HEK293 (cell line): ENCODE results near the gene KCTD18.

Experiments used
- BCL11B ChIP-seq: fragments of 450-650 bp; formaldehyde crosslinking; IDR thresholded peaks from 2 replicates; pipeline ENCODE4 v1.5.1; 2016; ENCODE audit warnings: low read depth, missing biosample characterization, missing genetic modification characterization
- EGR2 ChIP-seq: fragments of 450-650 bp; formaldehyde crosslinking; IDR thresholded peaks from 2 replicates; pipeline ENCODE4 v1.5.1; 2016; ENCODE audit warnings: low read depth, missing biosample characterization, missing genetic modification characterization
- HOXD13 ChIP-seq: sonication (generic); formaldehyde crosslinking; IDR thresholded peaks from 2 replicates; pipeline ENCODE4 v1.8.0; 2022; ENCODE audit warnings: missing genetic modification reagents, borderline replicate concordance
- KLF1 ChIP-seq: fragments of 450-650 bp; formaldehyde crosslinking; IDR thresholded peaks from 2 replicates; pipeline ENCODE4 v1.5.1; 2016; ENCODE audit warnings: missing biosample characterization, missing genetic modification characterization
- KLF7 ChIP-seq: fragments of 450-650 bp; formaldehyde crosslinking; IDR thresholded peaks from 2 replicates; pipeline ENCODE4 v1.5.1; 2016; ENCODE audit warnings: missing biosample characterization, missing genetic modification characterization, borderline replicate concordance
- REST ChIP-seq: fragments of 450-650 bp; formaldehyde crosslinking; IDR thresholded peaks from 2 replicates; pipeline ENCODE4 v1.5.1; 2016; ENCODE audit warnings: missing biosample characterization, missing genetic modification characterization
- SP3 ChIP-seq: fragments of 450-650 bp; formaldehyde crosslinking; IDR thresholded peaks from 2 replicates; pipeline ENCODE4 v1.5.1; 2016; ENCODE audit warnings: missing biosample characterization, missing genetic modification characterization
- ZFP37 ChIP-seq: fragments of 450-650 bp; formaldehyde crosslinking; IDR thresholded peaks from 2 replicates; pipeline ENCODE4 v1.5.1; 2016; ENCODE audit warnings: missing biosample characterization, missing genetic modification characterization
- ZFP41 ChIP-seq: fragments of 450-650 bp; formaldehyde crosslinking; IDR thresholded peaks from 2 replicates; pipeline ENCODE4 v1.5.1; 2016; ENCODE audit warnings: missing biosample characterization, missing genetic modification characterization, borderline replicate concordance
- ZFP69B ChIP-seq: fragments of 450-650 bp; formaldehyde crosslinking; IDR thresholded peaks from 2 replicates; pipeline ENCODE4 v1.5.1; 2016; ENCODE audit warnings: missing biosample characterization, missing genetic modification characterization
- ZNF114 ChIP-seq: fragments of 450-650 bp; formaldehyde crosslinking; IDR thresholded peaks from 2 replicates; pipeline ENCODE4 v1.5.0; 2017; ENCODE audit warnings: missing biosample characterization, missing genetic modification characterization
- ZNF148 ChIP-seq: fragments of 450-650 bp; formaldehyde crosslinking; IDR thresholded peaks from 2 replicates; pipeline ENCODE4 v1.5.0; 2017; ENCODE audit warnings: missing biosample characterization, missing genetic modification characterization, borderline replicate concordance
- ZNF341 ChIP-seq: fragments of 450-650 bp; formaldehyde crosslinking; IDR thresholded peaks from 2 replicates; pipeline ENCODE4; 2016; ENCODE audit warnings: low read depth, missing biosample characterization, missing genetic modification characterization
- ZNF350 ChIP-seq: fragments of 450-650 bp; formaldehyde crosslinking; IDR thresholded peaks from 2 replicates; pipeline ENCODE4 v1.5.0; 2017; ENCODE audit warnings: missing biosample characterization, mild to moderate bottlenecking, missing genetic modification characterization
- ZNF513 ChIP-seq: fragments of 450-650 bp; IDR thresholded peaks from 2 replicates; pipeline ENCODE4 v1.5.1; 2018; ENCODE audit warnings: missing biosample characterization, missing genetic modification characterization
- ZNF530 ChIP-seq: fragments of 450-650 bp; formaldehyde crosslinking; IDR thresholded peaks from 2 replicates; pipeline ENCODE4 v1.5.1; 2016; ENCODE audit warnings: low read depth, missing biosample characterization, missing genetic modification characterization
- ZNF549 ChIP-seq: fragments of 450-650 bp; IDR thresholded peaks from 2 replicates; pipeline ENCODE4 v1.5.1; 2018; ENCODE audit warnings: missing biosample characterization, missing genetic modification characterization, mild to moderate bottlenecking, inconsistent platforms, moderate library complexity
- ZNF621 ChIP-seq: fragments of 450-650 bp; formaldehyde crosslinking; IDR thresholded peaks from 2 replicates; pipeline ENCODE4 v1.5.1; 2017; ENCODE audit warnings: missing biosample characterization, missing genetic modification characterization
- ZNF623 ChIP-seq: fragments of 450-650 bp; formaldehyde crosslinking; IDR thresholded peaks from 2 replicates; pipeline ENCODE4 v1.5.1; 2016; ENCODE audit warnings: missing biosample characterization, missing genetic modification characterization
- ZNF624 ChIP-seq: fragments of 450-650 bp; formaldehyde crosslinking; IDR thresholded peaks from 2 replicates; pipeline ENCODE4 v1.5.1; 2017; ENCODE audit warnings: missing biosample characterization, missing genetic modification characterization
- ZNF701 ChIP-seq: fragments of 450-650 bp; formaldehyde crosslinking; IDR thresholded peaks from 2 replicates; pipeline ENCODE4 v1.5.1; 2016; ENCODE audit warnings: missing biosample characterization, missing genetic modification characterization
- ZSCAN16 ChIP-seq: fragments of 450-650 bp; formaldehyde crosslinking; IDR thresholded peaks from 2 replicates; pipeline ENCODE4 v1.5.1; 2016; ENCODE audit warnings: missing biosample characterization, missing genetic modification characterization
- TF ChIP-seq, protein P1 (sequence below): fragments of 450-650 bp; formaldehyde crosslinking; IDR thresholded peaks from 2 replicates; pipeline ENCODE4 v1.5.1; 2017; ENCODE audit warnings: missing biosample characterization, missing genetic modification characterization
- TF ChIP-seq, protein P2 (sequence below): fragments of 450-650 bp; formaldehyde crosslinking; IDR thresholded peaks from 2 replicates; pipeline ENCODE4 v1.5.1; 2016; ENCODE audit warnings: missing biosample characterization, missing genetic modification characterization
- TF ChIP-seq, protein P3 (sequence below): fragments of 450-650 bp; formaldehyde crosslinking; IDR thresholded peaks from 2 replicates; pipeline ENCODE4 v1.5.1; 2016; ENCODE audit warnings: missing biosample characterization, missing genetic modification characterization, borderline replicate concordance

The KCTD18 gene

DNA sequence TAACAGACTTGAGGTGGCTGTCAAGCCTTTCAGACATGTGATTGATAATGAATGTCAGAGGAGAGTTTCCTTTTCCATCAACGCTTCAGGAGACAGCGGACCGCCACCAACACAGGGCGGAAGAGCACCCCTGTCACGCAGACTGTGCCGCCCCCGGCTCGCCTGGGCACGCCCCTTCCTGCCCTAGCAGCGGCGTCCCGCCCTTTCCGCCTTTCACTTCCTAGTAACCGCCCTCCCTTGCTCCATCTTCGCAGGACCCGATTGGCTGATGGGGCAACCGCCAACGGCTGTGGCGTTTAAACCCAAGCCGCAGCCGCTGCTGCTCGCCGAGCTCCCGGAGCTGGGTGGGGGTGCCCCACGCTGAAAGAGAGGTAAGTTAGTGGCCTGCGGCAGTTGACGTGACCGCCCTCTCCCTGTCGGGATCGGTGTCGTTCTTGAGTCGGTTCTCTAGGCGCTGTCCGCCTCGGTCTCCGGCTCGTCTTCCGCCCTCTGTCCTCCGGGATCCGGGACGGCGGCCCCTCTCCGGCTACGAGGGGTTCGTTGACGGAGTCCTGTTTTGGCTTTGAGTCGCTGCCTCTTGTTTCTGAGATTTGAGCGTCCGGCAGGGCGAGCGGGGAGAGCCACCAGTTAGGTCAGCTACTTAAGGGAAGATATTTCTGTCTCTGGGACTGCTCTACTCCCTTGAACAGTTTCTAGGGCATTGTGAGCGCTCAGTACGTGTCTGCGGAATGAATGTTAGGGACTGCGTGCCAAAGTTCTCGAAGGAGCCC is 16.2 kb upstream of the KCTD18 start, which contains the start of gene SGO2 (continued):
- TF ChIP-seq KLF7 (tag by site-specific recombination): peak; percentile 39; the same call in 1 of the 2 replicates
- TF ChIP-seq ZSCAN16: no peak
- TF ChIP-seq BCL11B (tag by site-specific recombination): no peak
- no peak for TF ChIP-seq ZNF530
- TF ChIP-seq, protein P1, sequence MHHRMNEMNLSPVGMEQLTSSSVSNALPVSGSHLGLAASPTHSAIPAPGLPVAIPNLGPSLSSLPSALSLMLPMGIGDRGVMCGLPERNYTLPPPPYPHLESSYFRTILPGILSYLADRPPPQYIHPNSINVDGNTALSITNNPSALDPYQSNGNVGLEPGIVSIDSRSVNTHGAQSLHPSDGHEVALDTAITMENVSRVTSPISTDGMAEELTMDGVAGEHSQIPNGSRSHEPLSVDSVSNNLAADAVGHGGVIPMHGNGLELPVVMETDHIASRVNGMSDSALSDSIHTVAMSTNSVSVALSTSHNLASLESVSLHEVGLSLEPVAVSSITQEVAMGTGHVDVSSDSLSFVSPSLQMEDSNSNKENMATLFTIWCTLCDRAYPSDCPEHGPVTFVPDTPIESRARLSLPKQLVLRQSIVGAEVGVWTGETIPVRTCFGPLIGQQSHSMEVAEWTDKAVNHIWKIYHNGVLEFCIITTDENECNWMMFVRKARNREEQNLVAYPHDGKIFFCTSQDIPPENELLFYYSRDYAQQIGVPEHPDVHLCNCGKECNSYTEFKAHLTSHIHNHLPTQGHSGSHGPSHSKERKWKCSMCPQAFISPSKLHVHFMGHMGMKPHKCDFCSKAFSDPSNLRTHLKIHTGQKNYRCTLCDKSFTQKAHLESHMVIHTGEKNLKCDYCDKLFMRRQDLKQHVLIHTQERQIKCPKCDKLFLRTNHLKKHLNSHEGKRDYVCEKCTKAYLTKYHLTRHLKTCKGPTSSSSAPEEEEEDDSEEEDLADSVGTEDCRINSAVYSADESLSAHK (tag by site-specific recombination): 0 out of 2 replicates have a peak, but pooled peaks have one; percentile 62
- TF ChIP-seq ZFP37: peak; percentile 43; the same call in 1 of the 2 replicates
- TF ChIP-seq ZNF350 (tag by site-specific recombination): no peak
- peak; percentile 89 for TF ChIP-seq KLF1
- peak; percentile 80 for TF ChIP-seq REST (tag by site-specific recombination)
- no peak for TF ChIP-seq ZFP41
- no peak for TF ChIP-seq HOXD13
- 0 out of 2 replicates have a peak, but pooled peaks have one; percentile 25 for TF ChIP-seq ZFP69B (tag by site-specific recombination)
- TF ChIP-seq ZNF513 (tag by site-specific recombination): no peak
- TF ChIP-seq, protein P2, sequence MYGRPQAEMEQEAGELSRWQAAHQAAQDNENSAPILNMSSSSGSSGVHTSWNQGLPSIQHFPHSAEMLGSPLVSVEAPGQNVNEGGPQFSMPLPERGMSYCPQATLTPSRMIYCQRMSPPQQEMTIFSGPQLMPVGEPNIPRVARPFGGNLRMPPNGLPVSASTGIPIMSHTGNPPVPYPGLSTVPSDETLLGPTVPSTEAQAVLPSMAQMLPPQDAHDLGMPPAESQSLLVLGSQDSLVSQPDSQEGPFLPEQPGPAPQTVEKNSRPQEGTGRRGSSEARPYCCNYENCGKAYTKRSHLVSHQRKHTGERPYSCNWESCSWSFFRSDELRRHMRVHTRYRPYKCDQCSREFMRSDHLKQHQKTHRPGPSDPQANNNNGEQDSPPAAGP: peak; percentile 66; the same call in 1 of the 2 replicates
- peak; percentile 81 for TF ChIP-seq ZNF341 (tag by site-specific recombination)
- no peak for TF ChIP-seq ZNF621
- no peak for TF ChIP-seq ZNF549 (tag by site-specific recombination)
- TF ChIP-seq ZNF114 (tag by site-specific recombination): no peak
- TF ChIP-seq ZNF624 (tag by site-specific recombination): no peak
- TF ChIP-seq SP3: peak; percentile 94
- TF ChIP-seq ZNF701 (tag by site-specific recombination): no peak
- peak; percentile 69 for TF ChIP-seq EGR2 (tag by site-specific recombination)
- TF ChIP-seq ZNF148 (tag by site-specific recombination): no peak
- TF ChIP-seq, protein P3, sequence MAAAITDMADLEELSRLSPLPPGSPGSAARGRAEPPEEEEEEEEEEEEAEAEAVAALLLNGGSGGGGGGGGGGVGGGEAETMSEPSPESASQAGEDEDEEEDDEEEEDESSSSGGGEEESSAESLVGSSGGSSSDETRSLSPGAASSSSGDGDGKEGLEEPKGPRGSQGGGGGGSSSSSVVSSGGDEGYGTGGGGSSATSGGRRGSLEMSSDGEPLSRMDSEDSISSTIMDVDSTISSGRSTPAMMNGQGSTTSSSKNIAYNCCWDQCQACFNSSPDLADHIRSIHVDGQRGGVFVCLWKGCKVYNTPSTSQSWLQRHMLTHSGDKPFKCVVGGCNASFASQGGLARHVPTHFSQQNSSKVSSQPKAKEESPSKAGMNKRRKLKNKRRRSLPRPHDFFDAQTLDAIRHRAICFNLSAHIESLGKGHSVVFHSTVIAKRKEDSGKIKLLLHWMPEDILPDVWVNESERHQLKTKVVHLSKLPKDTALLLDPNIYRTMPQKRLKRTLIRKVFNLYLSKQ (tag by site-specific recombination): no peak
- no peak for TF ChIP-seq ZNF623 (tag by site-specific recombination)
